SK-N-SH (cell line): ENCODE data around the gene NKX2-3.

Experiments used
- CTCF ChIP-seq: fragments of 200-600 bp; sonication (generic); IDR thresholded peaks from 2 replicates; pipeline ENCODE4 v1.6.1; 2017; ENCODE audit warnings: antibody characterized with exemption, mild to moderate bottlenecking, moderate library complexity
- EP300 ChIP-seq, 2 experiments: IDR thresholded peaks; 2 replicates each; pipeline versions ENCODE4 v1.4.0 to v1.6.1; 2012; ENCODE audit warnings: borderline replicate concordance in 1 of 2, low read depth in 1 of 2, low read length in 1 of 2
- FOXM1 ChIP-seq: IDR thresholded peaks from 2 replicates; pipeline ENCODE4 v1.4.0; 2012; ENCODE audit warnings: low read depth, mild to moderate bottlenecking
- GABPA ChIP-seq: IDR thresholded peaks from 2 replicates; pipeline ENCODE4 v1.4.0; 2012; ENCODE audit warnings: low read depth, mild to moderate bottlenecking
- MAX ChIP-seq: IDR thresholded peaks from 2 replicates; pipeline ENCODE4 v1.4.0; 2012; ENCODE audit warnings: low read depth
- POLR2AphosphoS5 ChIP-seq: IDR thresholded peaks from 2 replicates; pipeline ENCODE4 v1.6.1; 2012; ENCODE audit warnings: low read depth, low read length
- RAD21 ChIP-seq: IDR thresholded peaks from 2 replicates; pipeline ENCODE4 v1.6.1; 2012; ENCODE audit warnings: mild to moderate bottlenecking, low read length
- RXRA ChIP-seq: IDR thresholded peaks from 2 replicates; pipeline ENCODE4 v1.4.0; 2012; ENCODE audit warnings: low read depth, mild to moderate bottlenecking, borderline replicate concordance
- USF2 ChIP-seq: fragments of 150-350 bp; IDR thresholded peaks from 2 replicates; pipeline ENCODE4 v1.6.1; 2017; ENCODE audit warnings: antibody characterized with exemption, low read length, low read depth, borderline replicate concordance

GRCh38 chr10:99571816-99572215, 39.1 kb downstream of the NKX2-3 start:
- TF ChIP-seq CTCF (no peak), MAX (no peak), FOXM1 (no peak), USF2 (no peak), GABPA (no peak), RAD21 (no peak), RXRA (no peak), POLR2AphosphoS5 (no peak), EP300 (IDR thresholded peaks at IDR 0.05; ENCODE audit: borderline replicate concordance in 1 of 2, low read depth in 1 of 2, low read length in 1 of 2) (no peak)
